ENCODE data around the gene TCP11X2.
"Not testable (repeated sequence)": the region's sequence is repeated elsewhere in the genome, so short reads cannot be mapped to it uniquely, and the experiment has no call there.

The TCP11X2 gene

GRCh38 chrX:102471762-102472220 is at the start of gene TCP11X2:
Gene TCP11X2 (minus strand): TSS chrX:102471812.
- DNase-seq; H3K27me3 Mint-ChIP-seq (ENCODE audit: low read depth, poor library complexity); H3K4me3 Mint-ChIP-seq; H3K27ac Mint-ChIP-seq; H3K9me3 Mint-ChIP-seq; H3K4me1 Mint-ChIP-seq; H3K36me3 Mint-ChIP-seq (ENCODE audit: low read depth): not testable (repeated sequence)

- Mint-ChIP-seq H3K9me3 (peaks cover 43% of the 10 kb centered on the region), H3K4me3 (no peak overlapping the region), H3K4me1 (peaks cover 16% of the 10 kb centered on the region), H3K27me3 (ENCODE audit: low read depth, poor library complexity) (no peaks in the 10 kb centered on the region), H3K36me3 (ENCODE audit: low read depth) (peaks cover 30% of the 10 kb centered on the region), H3K27ac (no peak overlapping the region)
- TF ChIP-seq CTCF (IDR thresholded peaks at IDR 0.05): no peak
- DNase-seq: no peak
Measured at GRCh38 chrX:102517326-102517725, 45.7 kb upstream of the TCP11X2 start.

- Mint-ChIP-seq H3K4me1 (peaks cover 16% of the 10 kb centered on the region), H3K36me3 (ENCODE audit: low read depth) (peaks cover 30% of the 10 kb centered on the region), H3K27me3 (ENCODE audit: low read depth, poor library complexity) (no peaks in the 10 kb centered on the region), H3K4me3 (peak within 1 kb of the TSS; percentile 89), H3K27ac (peak within 1 kb of the TSS; percentile 82), H3K9me3 (peaks cover 43% of the 10 kb centered on the region)
- no peak for TF ChIP-seq CTCF (IDR thresholded peaks at IDR 0.05)
- peak; percentile 81 for DNase-seq
Measured at GRCh38 chrX:102515975-102516941, 44.6 kb upstream of the TCP11X2 start, which contains the start of gene TMSB15A. Gene TMSB15A (minus strand): TSS chrX:102516739.

- Mint-ChIP-seq H3K27me3 (ENCODE audit: low read depth, poor library complexity) (no peaks in the 10 kb centered on the region), H3K4me3 (peak overlapping the region; percentile 89), H3K27ac (no peak overlapping the region), H3K36me3 (ENCODE audit: low read depth) (peaks cover 39% of the 10 kb centered on the region), H3K9me3 (peaks cover 52% of the 10 kb centered on the region), H3K4me1 (peaks cover 16% of the 10 kb centered on the region)
- DNase-seq: no peak
- TF ChIP-seq CTCF (IDR thresholded peaks at IDR 0.05): no peak
Measured at GRCh38 chrX:102514536-102514935, 42.9 kb upstream of the TCP11X2 start.

GRCh38 chrX:102498732-102499131 is 27.1 kb upstream of the TCP11X2 start:
- Mint-ChIP-seq H3K4me3 (no peak overlapping the region), H3K4me1 (no peaks in the 10 kb centered on the region), H3K36me3 (ENCODE audit: low read depth) (no peaks in the 10 kb centered on the region), H3K9me3 (peaks cover 49% of the 10 kb centered on the region), H3K27me3 (ENCODE audit: low read depth, poor library complexity) (peaks cover 4% of the 10 kb centered on the region), H3K27ac (no peak overlapping the region)
- DNase-seq: no peak
- TF ChIP-seq CTCF (IDR thresholded peaks at IDR 0.05): no peak

DNA sequence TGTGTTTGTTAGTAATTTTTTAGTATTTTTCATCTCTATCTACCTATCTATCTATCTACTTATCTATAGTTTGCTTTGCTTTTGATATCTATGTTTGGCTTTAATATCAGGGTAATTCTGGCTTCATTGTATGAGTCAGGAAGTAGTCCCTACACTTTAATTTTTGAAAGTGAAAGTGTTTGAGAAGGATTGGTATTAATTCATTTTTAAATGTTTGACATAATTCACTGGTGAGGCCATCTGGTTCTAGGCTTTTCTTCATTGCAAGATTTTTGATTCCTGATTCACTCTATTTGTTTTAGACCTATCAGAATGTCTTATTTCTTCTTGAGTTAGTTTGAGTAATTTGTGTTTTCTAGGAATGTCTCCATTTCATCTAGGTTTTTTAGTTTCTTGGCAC is 20.2 kb upstream of the TCP11X2 start:
- Mint-ChIP-seq H3K27me3 (ENCODE audit: low read depth, poor library complexity) (no peaks in the 10 kb centered on the region), H3K36me3 (ENCODE audit: low read depth) (no peaks in the 10 kb centered on the region), H3K4me3 (no peak overlapping the region), H3K27ac (no peak overlapping the region), H3K9me3 (peaks cover 22% of the 10 kb centered on the region), H3K4me1 (no peaks in the 10 kb centered on the region)
- no peak for TF ChIP-seq CTCF (IDR thresholded peaks at IDR 0.05)
- no peak for DNase-seq

DNA sequence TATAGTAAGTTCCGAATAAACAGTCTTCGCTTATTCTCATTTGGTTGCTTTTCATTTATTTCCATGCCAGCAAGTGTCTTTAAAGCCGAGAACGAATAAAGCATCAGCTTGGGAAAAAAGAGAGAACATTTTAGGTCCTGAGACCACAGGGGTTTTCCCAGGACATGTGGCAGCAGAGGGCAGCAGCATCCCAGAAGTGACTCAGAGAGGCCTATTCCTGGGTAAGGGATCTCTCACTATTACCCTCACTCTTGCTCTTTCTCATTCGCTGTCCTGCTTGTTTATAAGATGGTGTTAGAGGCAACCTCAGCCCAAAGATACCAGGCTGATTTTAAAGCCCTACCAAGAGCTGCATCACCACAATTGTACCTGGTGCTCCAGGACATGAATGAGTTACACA is 7.2 kb upstream of the TCP11X2 start:
- H3K36me3 Mint-ChIP-seq (ENCODE audit: low read depth); H3K4me3 Mint-ChIP-seq; H3K9me3 Mint-ChIP-seq; H3K27ac Mint-ChIP-seq; H3K4me1 Mint-ChIP-seq; H3K27me3 Mint-ChIP-seq (ENCODE audit: low read depth, poor library complexity); DNase-seq: not testable (repeated sequence)

- not testable (repeated sequence) for H3K4me1 Mint-ChIP-seq; H3K36me3 Mint-ChIP-seq (ENCODE audit: low read depth); DNase-seq; H3K27ac Mint-ChIP-seq; H3K9me3 Mint-ChIP-seq; H3K27me3 Mint-ChIP-seq (ENCODE audit: low read depth, poor library complexity); H3K4me3 Mint-ChIP-seq
Measured at GRCh38 chrX:102470215-102470614, 1.4 kb downstream of the TCP11X2 start.

DNA sequence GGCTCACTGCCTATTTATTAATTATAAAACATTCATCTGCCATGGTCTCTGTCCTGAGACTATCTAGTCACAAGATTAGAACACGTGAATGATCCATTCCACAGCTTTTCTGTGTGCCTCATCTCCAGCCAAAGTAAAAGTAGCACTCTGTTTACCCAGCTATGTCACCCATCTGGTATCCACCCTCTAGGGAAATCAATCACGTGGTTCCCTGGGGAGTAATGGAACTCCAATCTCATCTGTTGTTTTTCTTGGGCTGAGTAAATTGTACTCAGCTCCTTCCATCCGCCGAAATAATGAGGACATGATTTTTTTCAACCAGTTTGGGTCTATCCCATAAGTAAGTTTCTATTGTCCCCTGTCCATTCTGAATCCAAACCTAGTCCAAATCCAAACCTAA is 13.0 kb downstream of the TCP11X2 start:
- H3K27ac Mint-ChIP-seq; DNase-seq; H3K4me1 Mint-ChIP-seq; H3K9me3 Mint-ChIP-seq; H3K36me3 Mint-ChIP-seq (ENCODE audit: low read depth); H3K4me3 Mint-ChIP-seq; H3K27me3 Mint-ChIP-seq (ENCODE audit: low read depth, poor library complexity): not testable (repeated sequence)

All from nephron progenitor cell (in vitro differentiated cells).